Measurements from ENCODE around the gene KMT2B. TPM values are rescaled to one million over a fixed set of nuclear protein-coding genes. Genes with fewer than 3 reads are reported as not detected.

KMT2B gene
- total RNA-seq, 4 donors from 2014 or later: 5.0 to 60.8 (median 16.8) TPM

DNA sequence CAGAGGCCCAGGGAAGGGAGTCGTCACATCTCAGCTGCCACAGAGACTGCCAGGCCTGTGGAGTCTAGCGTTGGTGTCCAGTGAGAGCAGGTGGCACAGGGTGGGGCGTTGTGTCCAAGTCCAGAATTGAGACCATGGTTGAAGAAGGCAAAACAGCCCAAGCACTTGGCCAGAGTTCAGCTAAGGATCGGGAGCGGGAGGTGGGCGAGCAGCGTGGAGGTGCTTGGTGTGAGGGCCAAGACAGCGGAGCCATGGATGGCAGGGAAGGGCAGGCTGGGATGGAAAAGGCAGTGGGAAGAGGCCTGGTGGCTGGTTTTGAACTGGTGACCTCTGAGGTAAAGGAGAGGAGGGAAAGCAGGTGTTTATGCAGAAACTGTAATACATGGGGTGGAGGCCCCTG is 16.5 kb downstream of the KMT2B start:
- no peaks in the 10 kb centered on the region for H3K36me3 ChIP-seq
- DNase-seq: no peak
- TF ChIP-seq, protein P1, sequence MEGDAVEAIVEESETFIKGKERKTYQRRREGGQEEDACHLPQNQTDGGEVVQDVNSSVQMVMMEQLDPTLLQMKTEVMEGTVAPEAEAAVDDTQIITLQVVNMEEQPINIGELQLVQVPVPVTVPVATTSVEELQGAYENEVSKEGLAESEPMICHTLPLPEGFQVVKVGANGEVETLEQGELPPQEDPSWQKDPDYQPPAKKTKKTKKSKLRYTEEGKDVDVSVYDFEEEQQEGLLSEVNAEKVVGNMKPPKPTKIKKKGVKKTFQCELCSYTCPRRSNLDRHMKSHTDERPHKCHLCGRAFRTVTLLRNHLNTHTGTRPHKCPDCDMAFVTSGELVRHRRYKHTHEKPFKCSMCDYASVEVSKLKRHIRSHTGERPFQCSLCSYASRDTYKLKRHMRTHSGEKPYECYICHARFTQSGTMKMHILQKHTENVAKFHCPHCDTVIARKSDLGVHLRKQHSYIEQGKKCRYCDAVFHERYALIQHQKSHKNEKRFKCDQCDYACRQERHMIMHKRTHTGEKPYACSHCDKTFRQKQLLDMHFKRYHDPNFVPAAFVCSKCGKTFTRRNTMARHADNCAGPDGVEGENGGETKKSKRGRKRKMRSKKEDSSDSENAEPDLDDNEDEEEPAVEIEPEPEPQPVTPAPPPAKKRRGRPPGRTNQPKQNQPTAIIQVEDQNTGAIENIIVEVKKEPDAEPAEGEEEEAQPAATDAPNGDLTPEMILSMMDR (IDR thresholded peaks at IDR 0.05): no peak
- TF ChIP-seq POLR2A (IDR thresholded peaks at IDR 0.05): no peak
- H3K27ac ChIP-seq: no peak overlapping the region
- H3K27me3 ChIP-seq: no peaks in the 10 kb centered on the region
- H3K9me3 ChIP-seq: no peaks in the 10 kb centered on the region
- no peaks in the 10 kb centered on the region for H3K4me1 ChIP-seq
- intact Hi-C loops (cut with DNase I; ENCODE audit: low total_unique reads): no loop called here
- no peak overlapping the region for H3K4me3 ChIP-seq

GRCh38 chr19:35734889-35735288 is 17.1 kb downstream of the KMT2B start:
- no peaks in the 10 kb centered on the region for H3K36me3 ChIP-seq
- H3K4me1 ChIP-seq: peaks cover 0 to 6% of the 10 kb centered on the region in 2 donors

GRCh38 chr19:35736913-35737886 is 19.4 kb downstream of the KMT2B start:
- DNase-seq: no peak
- TF ChIP-seq, protein P1 (IDR thresholded peaks at IDR 0.05): no peak
- no peak for TF ChIP-seq POLR2A (IDR thresholded peaks at IDR 0.05)

More at GRCh38 chr19:35734889-35735288, 17.1 kb downstream of the KMT2B start:
- intact Hi-C loops (cut with DNase I; ENCODE audit: low total_unique reads): no loop called here
- TF ChIP-seq, protein P1 (IDR thresholded peaks at IDR 0.05): no peak
- TF ChIP-seq POLR2A (IDR thresholded peaks at IDR 0.05): no peak
- no peaks in the 10 kb centered on the region for H3K27me3 ChIP-seq
- no peak overlapping the region for H3K27ac ChIP-seq
- no peak overlapping the region for H3K4me3 ChIP-seq
- no peak for DNase-seq
- H3K9me3 ChIP-seq: no peaks in the 10 kb centered on the region

GRCh38 chr19:35738021-35738886 is 20.5 kb downstream of the KMT2B start:
- no peaks in the 10 kb centered on the region for H3K36me3 ChIP-seq
- H3K9me3 ChIP-seq: no peaks in the 10 kb centered on the region
- intact Hi-C loops (cut with DNase I; ENCODE audit: low total_unique reads): no loop called here
- no peak for DNase-seq
- TF ChIP-seq, protein P1 (IDR thresholded peaks at IDR 0.05): no peak
- TF ChIP-seq POLR2A (IDR thresholded peaks at IDR 0.05): no peak
- no peak overlapping the region for H3K27ac ChIP-seq
- no peak overlapping the region for H3K4me3 ChIP-seq
- no peaks in the 10 kb centered on the region for H3K27me3 ChIP-seq
- H3K4me1 ChIP-seq: peaks cover 0 to 10% of the 10 kb centered on the region in 2 donors

More at GRCh38 chr19:35736913-35737886, 19.4 kb downstream of the KMT2B start:
- H3K9me3 ChIP-seq: no peaks in the 10 kb centered on the region
- peaks cover 0 to 10% of the 10 kb centered on the region in 2 donors for H3K4me1 ChIP-seq
- no peaks in the 10 kb centered on the region for H3K27me3 ChIP-seq
- intact Hi-C loops (cut with DNase I; ENCODE audit: low total_unique reads): no loop called here
- no peak overlapping the region for H3K27ac ChIP-seq
- H3K4me3 ChIP-seq: no peak overlapping the region
- H3K36me3 ChIP-seq: no peaks in the 10 kb centered on the region

Measured in uterus (tissue), 4 donors.